ENCODE data around the gene DLG2.

DLG2 gene

GRCh38 chr11:83545494-83546260 lies 2081.5 kb downstream of the DLG2 start:
- Histone ChIP-seq H3K27ac (no peak overlapping the region), H3K27me3 (no peaks in the 10 kb centered on the region), H3K9me3 (no peaks in the 10 kb centered on the region), H3K4me3 (ENCODE audit: low read depth in 1 of 2, low read length in 1 of 2) (no peak overlapping the region), H3K36me3 (no peaks in the 10 kb centered on the region), H3K4me1 (ENCODE audit: control insufficient read depth in 1 of 2, insufficient read depth in 1 of 2, low read depth in 1 of 2, low read length in 1 of 2) (no peaks in the 10 kb centered on the region)
- no peak for TF ChIP-seq CTCF (IDR thresholded peaks at IDR 0.05)

- Histone ChIP-seq H3K9me3 (no peaks in the 10 kb centered on the region), H3K36me3 (no peaks in the 10 kb centered on the region), H3K27ac (no peak overlapping the region), H3K27me3 (no peaks in the 10 kb centered on the region), H3K4me3 (ENCODE audit: low read depth in 1 of 2, low read length in 1 of 2) (no peak overlapping the region), H3K4me1 (ENCODE audit: control insufficient read depth in 1 of 2, insufficient read depth in 1 of 2, low read depth in 1 of 2, low read length in 1 of 2) (no peaks in the 10 kb centered on the region)
- no peak for TF ChIP-seq CTCF (IDR thresholded peaks at IDR 0.05)
These were observed 2082.3 kb downstream of the DLG2 start for GRCh38 chr11:83544846-83545245.

- H3K4me1 ChIP-seq (ENCODE audit: control insufficient read depth in 1 of 2, insufficient read depth in 1 of 2, low read depth in 1 of 2, low read length in 1 of 2): no peaks in the 10 kb centered on the region
- H3K9me3 ChIP-seq: no peaks in the 10 kb centered on the region
- no peak for TF ChIP-seq CTCF (IDR thresholded peaks at IDR 0.05)
- H3K27ac ChIP-seq: no peak overlapping the region
- no peaks in the 10 kb centered on the region for H3K36me3 ChIP-seq
- no peaks in the 10 kb centered on the region for H3K27me3 ChIP-seq
- no peak overlapping the region for H3K4me3 ChIP-seq (ENCODE audit: low read depth in 1 of 2, low read length in 1 of 2)
These were observed 2083.3 kb downstream of the DLG2 start for GRCh38 chr11:83543706-83544439.

GRCh38 chr11:83542861-83543260 lies 2084.3 kb downstream of the DLG2 start:
- Histone ChIP-seq H3K4me1 (ENCODE audit: control insufficient read depth in 1 of 2, insufficient read depth in 1 of 2, low read depth in 1 of 2, low read length in 1 of 2) (no peaks in the 10 kb centered on the region), H3K27ac (no peak overlapping the region), H3K36me3 (no peaks in the 10 kb centered on the region), H3K4me3 (ENCODE audit: low read depth in 1 of 2, low read length in 1 of 2) (no peak overlapping the region), H3K27me3 (no peaks in the 10 kb centered on the region), H3K9me3 (no peaks in the 10 kb centered on the region)
- TF ChIP-seq CTCF (IDR thresholded peaks at IDR 0.05): no peak

- Histone ChIP-seq H3K27ac (no peak overlapping the region), H3K9me3 (no peaks in the 10 kb centered on the region), H3K4me3 (ENCODE audit: low read depth in 1 of 2, low read length in 1 of 2) (no peak overlapping the region), H3K36me3 (no peaks in the 10 kb centered on the region), H3K27me3 (no peaks in the 10 kb centered on the region), H3K4me1 (ENCODE audit: control insufficient read depth in 1 of 2, insufficient read depth in 1 of 2, low read depth in 1 of 2, low read length in 1 of 2) (no peaks in the 10 kb centered on the region)
- TF ChIP-seq CTCF (IDR thresholded peaks at IDR 0.05): no peak
These were observed 2086.4 kb downstream of the DLG2 start for GRCh38 chr11:83540728-83541127.

Measured in neutrophil (primary cell).